Measurements from ENCODE around the gene SCN9A. TPM values are rescaled to one million over a fixed set of nuclear protein-coding genes. Genes with fewer than 3 reads are reported as not detected.

The SCN9A gene
- total and polyA plus RNA-seq, 4 donors = 1.5 to 46.4 (median 7.2) TPM

DNA sequence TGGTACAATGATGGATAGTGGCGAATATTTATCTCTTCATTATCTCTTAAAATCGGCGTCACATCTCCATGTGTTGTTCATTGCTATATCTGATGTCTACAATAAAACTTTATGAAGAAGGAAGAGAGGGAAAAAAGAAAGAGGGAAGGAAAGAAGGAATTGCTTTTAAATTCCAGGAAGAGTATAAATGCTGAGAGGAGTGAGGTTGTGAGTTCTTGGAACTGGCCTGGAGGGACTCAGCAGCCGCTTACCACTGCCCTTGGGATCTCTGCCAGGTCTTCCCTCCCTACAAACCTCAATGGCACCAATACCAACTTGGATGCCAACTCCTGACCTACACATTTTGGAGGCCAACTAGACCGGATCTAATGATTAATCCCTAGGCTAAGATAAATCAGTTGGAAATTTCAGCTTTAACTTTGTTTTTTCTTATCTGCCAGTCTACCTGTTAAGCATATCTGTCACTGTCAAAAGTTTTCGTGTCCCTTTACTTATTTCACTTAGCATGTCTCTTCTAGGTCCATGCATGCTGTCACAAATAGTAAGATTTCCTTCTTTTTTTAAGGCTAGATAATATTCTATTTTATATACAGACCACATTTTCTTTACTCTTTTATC is 9.8 kb downstream of the SCN9A start:
- Histone ChIP-seq H3K9me3 (ENCODE audit: control insufficient read depth in 4 of 4, insufficient read depth in 3 of 4, low read length in 3 of 4) (no peaks in the 10 kb centered on the region), H3K4me3 (no peak overlapping the region), H3K9ac (ENCODE audit: insufficient read depth in 1 of 2, low read length in 2 of 2) (no peak overlapping the region), H3K27me3 (ENCODE audit: control insufficient read depth in 3 of 3, insufficient read depth in 3 of 3, low read length in 2 of 3) (no peaks in the 10 kb centered on the region), H3K36me3 (ENCODE audit: control insufficient read depth in 4 of 4, insufficient read depth in 4 of 4, low read length in 4 of 4) (no peaks in the 10 kb centered on the region), H3K27ac (ENCODE audit: low read depth in 1 of 2, low read length in 1 of 2) (no peak overlapping the region), H3K4me1 (ENCODE audit: control insufficient read depth in 5 of 5, insufficient read depth in 5 of 5, low read length in 5 of 5) (no peaks in the 10 kb centered on the region)
- DNase-seq (no peak), ATAC-seq (ENCODE audit: insufficient read depth, low FRiP score) (no peak)
- 84 to 88% methylated on average over 6 of the region's 6 CpGs for WGBS, 2 donors
- no peak for TF ChIP-seq CTCF (IDR thresholded peaks at IDR 0.05; ENCODE audit: control extremely low read depth, extremely low read depth)

- Histone ChIP-seq H3K4me3 (no peak overlapping the region), H3K27ac (ENCODE audit: low read depth in 1 of 2, low read length in 1 of 2) (no peak overlapping the region), H3K27me3 (ENCODE audit: control insufficient read depth in 3 of 3, insufficient read depth in 3 of 3, low read length in 2 of 3) (no peaks in the 10 kb centered on the region), H3K9ac (ENCODE audit: insufficient read depth in 1 of 2, low read length in 2 of 2) (no peak overlapping the region), H3K4me1 (ENCODE audit: control insufficient read depth in 5 of 5, insufficient read depth in 5 of 5, low read length in 5 of 5) (no peaks in the 10 kb centered on the region), H3K9me3 (ENCODE audit: control insufficient read depth in 4 of 4, insufficient read depth in 3 of 4, low read length in 3 of 4) (no peaks in the 10 kb centered on the region), H3K36me3 (ENCODE audit: control insufficient read depth in 4 of 4, insufficient read depth in 4 of 4, low read length in 4 of 4) (no peaks in the 10 kb centered on the region)
- no peak for DNase-seq
- no peak for TF ChIP-seq CTCF (IDR thresholded peaks at IDR 0.05; ENCODE audit: control extremely low read depth, extremely low read depth)
- ATAC-seq (ENCODE audit: insufficient read depth, low FRiP score) = no peak
- 92 to 99% methylated on average over 3 of the region's 3 CpGs for WGBS, 2 donors
Measured at GRCh38 chr2:166365239-166365638, 10.5 kb downstream of the SCN9A start.

DNA sequence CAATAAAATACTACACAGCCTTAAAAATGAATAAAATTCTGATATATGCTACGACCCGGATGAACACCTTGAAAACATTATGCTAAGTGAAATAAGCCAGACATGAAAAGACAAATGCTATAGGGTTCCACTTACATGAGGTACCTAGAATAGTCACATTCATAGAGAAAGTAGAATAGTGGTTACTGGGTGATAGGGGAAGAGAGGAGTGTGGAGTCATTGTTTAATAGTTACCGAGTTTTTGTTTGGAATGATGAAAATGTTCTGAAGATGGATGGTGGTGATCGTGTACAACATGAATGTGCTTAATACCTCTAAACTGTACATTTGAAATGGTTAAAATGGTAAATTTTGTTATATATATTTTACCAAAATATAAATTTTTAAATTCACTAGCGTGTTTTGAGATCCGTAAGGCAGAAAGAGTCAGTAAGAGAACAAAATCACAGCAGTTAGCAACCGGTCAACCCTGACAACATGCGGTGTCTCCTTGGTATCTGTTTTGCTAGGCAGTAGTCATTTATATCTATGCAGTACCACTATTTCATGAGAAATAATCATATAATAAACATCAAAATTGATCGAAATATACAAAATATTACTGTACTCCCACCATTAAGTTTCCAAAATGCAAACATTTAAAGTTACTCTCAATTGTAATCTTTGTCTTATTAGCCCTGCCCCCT is 11.1 kb downstream of the SCN9A start:
- Histone ChIP-seq H3K4me1 (ENCODE audit: control insufficient read depth in 5 of 5, insufficient read depth in 5 of 5, low read length in 5 of 5) (no peaks in the 10 kb centered on the region), H3K9ac (ENCODE audit: insufficient read depth in 1 of 2, low read length in 2 of 2) (no peak overlapping the region), H3K27ac (ENCODE audit: low read depth in 1 of 2, low read length in 1 of 2) (no peak overlapping the region), H3K4me3 (no peak overlapping the region), H3K36me3 (ENCODE audit: control insufficient read depth in 4 of 4, insufficient read depth in 4 of 4, low read length in 4 of 4) (no peaks in the 10 kb centered on the region), H3K9me3 (ENCODE audit: control insufficient read depth in 4 of 4, insufficient read depth in 3 of 4, low read length in 3 of 4) (no peaks in the 10 kb centered on the region), H3K27me3 (ENCODE audit: control insufficient read depth in 3 of 3, insufficient read depth in 3 of 3, low read length in 2 of 3) (no peaks in the 10 kb centered on the region)
- DNase-seq (no peak), ATAC-seq (ENCODE audit: insufficient read depth, low FRiP score) (no peak)
- 94 to 96% methylated on average over 9 of the region's 9 CpGs for WGBS, 2 donors
- TF ChIP-seq CTCF (IDR thresholded peaks at IDR 0.05; ENCODE audit: control extremely low read depth, extremely low read depth) = no peak

Measured in lung (tissue), 12 donors.